NT2/D1 (cell line): ENCODE results near the gene ESR2.

Source experiments
- DNase-seq: peaks from one replicate; pipeline ENCODE4 v3.0.0-alpha.2; 2011; ENCODE audit warnings: low read depth, low spot score
- H3K27me3 ChIP-seq: 2 replicates; pipeline ENCODE4 v1.6.0; 2011; ENCODE audit warnings: mild to moderate bottlenecking; ENCODE audit not compliant: insufficient read length, insufficient read depth
- H3K36me3 ChIP-seq: 2 replicates; pipeline ENCODE4 v1.6.1; 2011; ENCODE audit warnings: mild to moderate bottlenecking, low read length, mixed read lengths; ENCODE audit not compliant: insufficient read depth, insufficient read length
- H3K4me1 ChIP-seq: 2 replicates; pipeline ENCODE4 v1.5.1; 2011; ENCODE audit not compliant: insufficient read depth, insufficient read length
- H3K4me3 ChIP-seq: 2 replicates; pipeline ENCODE4 v1.5.1; 2011; ENCODE audit warnings: low read depth; ENCODE audit not compliant: insufficient read length
- H3K9ac ChIP-seq: 2 replicates; pipeline ENCODE4 v1.6.0; 2011; ENCODE audit warnings: low read depth; ENCODE audit not compliant: insufficient read length
- H3K9me3 ChIP-seq: 2 replicates; pipeline ENCODE4 v1.5.1; 2011; ENCODE audit warnings: mild to moderate bottlenecking, low read length; ENCODE audit not compliant: insufficient read depth
- SUZ12 ChIP-seq: IDR thresholded peaks from 2 replicates; pipeline ENCODE4 v1.6.1; 2011; ENCODE audit not compliant: insufficient read length, insufficient read depth; ENCODE audit errors: extremely low read depth
- YY1 ChIP-seq: IDR thresholded peaks from 2 replicates; pipeline ENCODE4 v1.6.1; 2011; ENCODE audit not compliant: insufficient read length, insufficient read depth
- ZNF274 ChIP-seq: IDR thresholded peaks from 2 replicates; pipeline ENCODE4 v1.6.1; 2011; ENCODE audit warnings: mild to moderate bottlenecking, low read depth, low read length

The ESR2 gene

GRCh38 chr14:64196056-64196455 is 98.1 kb downstream of the ESR2 start:
- Histone ChIP-seq H3K4me1 (no peaks in the 10 kb centered on the region), H3K9ac (no peak overlapping the region)
- TF ChIP-seq YY1 (no peak), ZNF274 (no peak), SUZ12 (no peak)

DNA sequence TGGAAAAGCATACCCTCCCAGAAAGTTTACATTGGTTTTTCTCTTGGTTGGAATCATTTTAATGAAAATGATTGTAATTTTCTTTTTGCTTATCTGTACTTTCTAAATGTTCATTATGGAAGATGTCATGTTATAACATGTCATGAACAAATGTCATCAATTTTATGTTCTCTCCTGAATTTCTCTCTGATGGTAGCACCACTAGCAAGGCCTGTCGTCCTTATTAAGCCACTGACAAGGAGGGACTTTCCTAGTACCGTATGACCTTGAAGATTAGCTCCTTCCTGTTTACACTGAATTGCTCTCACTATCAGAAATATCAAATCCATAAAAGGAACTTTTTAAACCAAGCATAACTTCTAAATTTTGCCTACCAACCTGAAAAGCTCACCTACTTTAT is 99.0 kb downstream of the ESR2 start:
- H3K9ac ChIP-seq = no peak overlapping the region
- H3K27me3 ChIP-seq = no peaks in the 10 kb centered on the region
- H3K9me3 ChIP-seq = no peaks in the 10 kb centered on the region
- no peak for TF ChIP-seq YY1
- TF ChIP-seq ZNF274 = no peak
- TF ChIP-seq SUZ12 = no peak
- H3K4me1 ChIP-seq = no peaks in the 10 kb centered on the region
- H3K4me3 ChIP-seq = no peak overlapping the region
- H3K36me3 ChIP-seq = peaks cover 3% of the 10 kb centered on the region
- no peak for DNase-seq

More at GRCh38 chr14:64196056-64196455, 98.1 kb downstream of the ESR2 start:
- Histone ChIP-seq H3K36me3 (no peaks in the 10 kb centered on the region), H3K27me3 (no peaks in the 10 kb centered on the region), H3K4me3 (no peak overlapping the region), H3K9me3 (no peaks in the 10 kb centered on the region)
- no peak for DNase-seq

DNA sequence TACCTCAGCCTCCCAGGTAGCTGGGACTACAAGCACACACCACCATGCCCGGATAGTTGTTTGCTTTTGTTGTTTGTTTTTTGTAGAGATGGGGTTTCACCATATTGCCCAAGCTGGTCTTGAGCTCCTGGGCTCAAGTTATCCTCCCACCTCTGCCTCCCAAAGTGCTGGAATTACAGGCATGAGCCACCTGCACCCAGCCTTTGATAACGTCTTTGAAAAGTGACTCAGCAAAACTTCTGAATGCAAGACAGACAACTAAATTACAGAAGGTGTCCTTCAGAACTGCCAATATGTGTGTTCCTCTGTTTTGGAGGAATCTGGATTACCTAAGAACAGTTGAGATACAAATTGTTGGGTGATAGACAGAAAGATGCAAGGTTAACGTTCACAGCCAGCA is 99.8 kb downstream of the ESR2 start:
- TF ChIP-seq SUZ12 (no peak), YY1 (no peak), ZNF274 (no peak)
- no peak for DNase-seq
- Histone ChIP-seq H3K9me3 (no peaks in the 10 kb centered on the region), H3K9ac (no peak overlapping the region), H3K4me1 (no peaks in the 10 kb centered on the region), H3K4me3 (no peak overlapping the region), H3K36me3 (peaks cover 11% of the 10 kb centered on the region), H3K27me3 (no peaks in the 10 kb centered on the region)

DNA sequence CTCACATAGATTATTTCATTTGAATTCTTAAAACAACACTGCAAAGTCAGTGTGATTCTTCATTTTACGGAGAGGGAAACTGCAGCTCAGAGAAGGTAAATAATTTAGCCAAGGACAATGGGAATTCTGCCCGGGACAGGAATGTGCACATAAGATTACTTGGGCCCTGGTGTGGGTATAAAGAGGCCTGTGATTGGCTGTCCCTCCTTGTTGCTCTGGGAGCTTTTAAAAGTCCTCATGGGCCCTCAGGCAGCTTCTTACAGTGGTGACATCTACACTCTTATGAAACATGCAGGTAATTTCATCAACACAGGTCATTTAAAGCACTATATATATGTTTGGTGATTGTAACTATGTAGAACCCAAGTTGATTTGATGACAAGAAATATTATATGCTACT is 100.3 kb downstream of the ESR2 start:
- Histone ChIP-seq H3K36me3 (peaks cover 11% of the 10 kb centered on the region), H3K9ac (no peak overlapping the region), H3K27me3 (no peaks in the 10 kb centered on the region), H3K9me3 (no peaks in the 10 kb centered on the region), H3K4me1 (no peaks in the 10 kb centered on the region), H3K4me3 (no peak overlapping the region)
- TF ChIP-seq SUZ12 (no peak), YY1 (no peak), ZNF274 (no peak)
- DNase-seq = no peak

GRCh38 chr14:64191756-64192155 is 102.4 kb downstream of the ESR2 start:
- no peaks in the 10 kb centered on the region for H3K9me3 ChIP-seq
- no peaks in the 10 kb centered on the region for H3K4me1 ChIP-seq
- peaks cover 11% of the 10 kb centered on the region for H3K36me3 ChIP-seq
- H3K9ac ChIP-seq = no peak overlapping the region
- no peak overlapping the region for H3K4me3 ChIP-seq
- no peak for TF ChIP-seq ZNF274
- TF ChIP-seq SUZ12 = no peak
- no peak for TF ChIP-seq YY1
- H3K27me3 ChIP-seq = no peaks in the 10 kb centered on the region
- DNase-seq = no peak

DNA sequence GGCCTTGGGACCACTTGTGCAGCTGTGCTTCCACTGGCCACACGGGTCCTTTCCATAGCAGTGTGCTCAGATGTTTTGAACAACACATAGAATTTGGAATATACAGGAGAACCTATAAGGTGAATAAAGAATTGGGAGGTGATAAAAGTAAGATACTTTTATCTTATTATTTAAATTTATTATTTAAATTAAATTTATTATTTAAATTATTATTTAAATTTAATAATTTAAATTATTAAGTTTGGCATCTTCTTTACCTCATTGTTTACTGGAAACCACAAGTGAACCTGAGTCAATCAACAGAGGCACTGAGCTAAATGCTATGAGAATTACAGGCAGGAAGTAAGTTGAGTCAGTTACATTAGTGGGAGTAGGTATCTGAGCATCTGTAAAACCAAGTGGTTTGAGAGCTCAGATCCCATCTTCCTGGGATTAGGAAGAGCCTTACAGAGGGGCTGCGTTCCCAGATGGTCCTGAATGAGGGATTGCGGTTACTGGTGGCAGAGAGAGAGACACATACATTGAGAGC is 103.1 kb downstream of the ESR2 start:
- DNase-seq = no peak

DNA sequence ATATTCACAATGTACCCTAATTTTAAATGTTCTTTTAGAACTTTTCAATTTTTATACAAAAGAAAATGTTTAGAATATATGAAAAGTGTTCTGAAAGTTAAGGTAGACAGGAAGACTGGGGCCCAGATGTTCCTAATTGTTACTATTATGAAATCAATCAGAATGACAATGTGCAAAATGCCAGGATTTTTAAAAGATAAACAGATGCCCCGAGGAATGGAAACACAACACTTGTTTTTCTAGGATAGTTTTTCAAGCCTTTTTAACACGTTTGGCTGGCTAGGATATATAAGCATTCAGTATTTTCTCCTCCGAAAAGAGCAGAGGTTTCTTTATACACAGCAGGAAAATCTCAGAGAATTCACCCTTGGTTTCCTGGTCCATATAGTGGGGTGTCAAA is 106.8 kb downstream of the ESR2 start:
- H3K4me1 ChIP-seq = no peaks in the 10 kb centered on the region
- H3K9me3 ChIP-seq = peaks cover 14% of the 10 kb centered on the region; the same call in 1 of the 2 replicates
- H3K4me3 ChIP-seq = peak overlapping the region; percentile 50

More for the DNA sequence above, 103.1 kb downstream of the ESR2 start:
- Histone ChIP-seq H3K9ac (no peak overlapping the region), H3K4me1 (no peaks in the 10 kb centered on the region), H3K27me3 (no peaks in the 10 kb centered on the region), H3K36me3 (peaks cover 11% of the 10 kb centered on the region), H3K4me3 (no peak overlapping the region), H3K9me3 (no peaks in the 10 kb centered on the region)
- TF ChIP-seq ZNF274 = no peak
- TF ChIP-seq YY1 = no peak
- no peak for TF ChIP-seq SUZ12

More for the DNA sequence above, 106.8 kb downstream of the ESR2 start:
- no peak for DNase-seq
- H3K27me3 ChIP-seq = no peaks in the 10 kb centered on the region
- H3K36me3 ChIP-seq = peaks cover 11% of the 10 kb centered on the region
- H3K9ac ChIP-seq = peak overlapping the region; percentile 44
- no peak for TF ChIP-seq YY1
- no peak for TF ChIP-seq ZNF274
- TF ChIP-seq SUZ12 = no peak
